Measurements from ENCODE around the gene DLX5. TPM values are rescaled to one million over a fixed set of nuclear protein-coding genes. Genes with fewer than 3 reads are reported as not detected.

DLX5 gene
- total RNA-seq, 1 donor: 2.5 TPM

GRCh38 chr7:97011104-97011503, 13.5 kb downstream of the DLX5 start:
- DNase-seq (ENCODE audit: insufficient read length, low spot score, missing footprints): no peak
- no peak for TF ChIP-seq CTCF (IDR thresholded peaks at IDR 0.05; ENCODE audit: extremely low read depth, low read depth, low read length)
- peaks cover 8% of the 10 kb centered on the region for H3K27me3 ChIP-seq (ENCODE audit: insufficient read depth, low read length)
- no peaks in the 10 kb centered on the region for H4K20me1 ChIP-seq (ENCODE audit: insufficient read depth, low read length)
- H3K27ac ChIP-seq (ENCODE audit: low read depth, low read length): no peak overlapping the region
- H2AFZ ChIP-seq (ENCODE audit: low read length): no peak overlapping the region
- H3K79me2 ChIP-seq (ENCODE audit: insufficient read depth, low read length): peaks cover 5% of the 10 kb centered on the region
- H3K4me3 ChIP-seq (ENCODE audit: insufficient read depth, low read length): no peak overlapping the region
- H3K4me1 ChIP-seq (ENCODE audit: insufficient read depth, low read length): peaks cover 10% of the 10 kb centered on the region
- H3K4me2 ChIP-seq (ENCODE audit: insufficient read depth, low read length): no peak overlapping the region
- no peaks in the 10 kb centered on the region for H3K36me3 ChIP-seq (ENCODE audit: insufficient read depth, low read length)
- no peaks in the 10 kb centered on the region for H3K9me3 ChIP-seq (ENCODE audit: low read depth, low read length)

GRCh38 chr7:97009753-97010732, 14.6 kb downstream of the DLX5 start:
- Histone ChIP-seq H2AFZ (ENCODE audit: low read length) (no peak overlapping the region), H3K9me3 (ENCODE audit: low read depth, low read length) (no peaks in the 10 kb centered on the region), H3K27me3 (ENCODE audit: insufficient read depth, low read length) (peaks cover 3% of the 10 kb centered on the region), H3K4me2 (ENCODE audit: insufficient read depth, low read length) (no peak overlapping the region), H3K27ac (ENCODE audit: low read depth, low read length) (no peak overlapping the region), H4K20me1 (ENCODE audit: insufficient read depth, low read length) (no peaks in the 10 kb centered on the region), H3K4me1 (ENCODE audit: insufficient read depth, low read length) (peaks cover 7% of the 10 kb centered on the region), H3K36me3 (ENCODE audit: insufficient read depth, low read length) (no peaks in the 10 kb centered on the region), H3K79me2 (ENCODE audit: insufficient read depth, low read length) (peaks cover 5% of the 10 kb centered on the region), H3K4me3 (ENCODE audit: insufficient read depth, low read length) (no peak overlapping the region)
- TF ChIP-seq CTCF (IDR thresholded peaks at IDR 0.05; ENCODE audit: extremely low read depth, low read depth, low read length): no peak
- DNase-seq (ENCODE audit: insufficient read length, low spot score, missing footprints): no peak

GRCh38 chr7:97008275-97008917, 16.2 kb downstream of the DLX5 start:
- Histone ChIP-seq H2AFZ (ENCODE audit: low read length) (no peak overlapping the region), H3K4me3 (ENCODE audit: insufficient read depth, low read length) (no peak overlapping the region), H3K9me3 (ENCODE audit: low read depth, low read length) (no peaks in the 10 kb centered on the region), H3K27me3 (ENCODE audit: insufficient read depth, low read length) (no peaks in the 10 kb centered on the region), H3K4me1 (ENCODE audit: insufficient read depth, low read length) (peaks cover 10% of the 10 kb centered on the region), H3K79me2 (ENCODE audit: insufficient read depth, low read length) (peaks cover 5% of the 10 kb centered on the region), H4K20me1 (ENCODE audit: insufficient read depth, low read length) (no peaks in the 10 kb centered on the region), H3K27ac (ENCODE audit: low read depth, low read length) (no peak overlapping the region), H3K36me3 (ENCODE audit: insufficient read depth, low read length) (no peaks in the 10 kb centered on the region), H3K4me2 (ENCODE audit: insufficient read depth, low read length) (no peak overlapping the region)
- TF ChIP-seq CTCF (IDR thresholded peaks at IDR 0.05; ENCODE audit: extremely low read depth, low read depth, low read length): no peak
- no peak for DNase-seq (ENCODE audit: insufficient read length, low spot score, missing footprints)

- Histone ChIP-seq H2AFZ (ENCODE audit: low read length) (no peak overlapping the region), H3K79me2 (ENCODE audit: insufficient read depth, low read length) (peaks cover 5% of the 10 kb centered on the region), H3K27ac (ENCODE audit: low read depth, low read length) (no peak overlapping the region), H3K9me3 (ENCODE audit: low read depth, low read length) (no peaks in the 10 kb centered on the region), H4K20me1 (ENCODE audit: insufficient read depth, low read length) (no peaks in the 10 kb centered on the region), H3K4me1 (ENCODE audit: insufficient read depth, low read length) (peaks cover 10% of the 10 kb centered on the region), H3K36me3 (ENCODE audit: insufficient read depth, low read length) (no peaks in the 10 kb centered on the region), H3K27me3 (ENCODE audit: insufficient read depth, low read length) (no peaks in the 10 kb centered on the region), H3K4me3 (ENCODE audit: insufficient read depth, low read length) (no peak overlapping the region), H3K4me2 (ENCODE audit: insufficient read depth, low read length) (peak overlapping the region; percentile 89)
- TF ChIP-seq CTCF (IDR thresholded peaks at IDR 0.05; ENCODE audit: extremely low read depth, low read depth, low read length): no peak
- no peak for DNase-seq (ENCODE audit: insufficient read length, low spot score, missing footprints)
Observed at GRCh38 chr7:97007583-97007861, 17.1 kb downstream of the DLX5 start.

Measured in osteoblast (primary cell).